ENCODE results near the gene FXYD3. TPM values are rescaled to one million over a fixed set of nuclear protein-coding genes. Genes with fewer than 3 reads are reported as not detected.

FXYD3 gene
- total RNA-seq, 1 donor from 2014 or later = not detected

DNA sequence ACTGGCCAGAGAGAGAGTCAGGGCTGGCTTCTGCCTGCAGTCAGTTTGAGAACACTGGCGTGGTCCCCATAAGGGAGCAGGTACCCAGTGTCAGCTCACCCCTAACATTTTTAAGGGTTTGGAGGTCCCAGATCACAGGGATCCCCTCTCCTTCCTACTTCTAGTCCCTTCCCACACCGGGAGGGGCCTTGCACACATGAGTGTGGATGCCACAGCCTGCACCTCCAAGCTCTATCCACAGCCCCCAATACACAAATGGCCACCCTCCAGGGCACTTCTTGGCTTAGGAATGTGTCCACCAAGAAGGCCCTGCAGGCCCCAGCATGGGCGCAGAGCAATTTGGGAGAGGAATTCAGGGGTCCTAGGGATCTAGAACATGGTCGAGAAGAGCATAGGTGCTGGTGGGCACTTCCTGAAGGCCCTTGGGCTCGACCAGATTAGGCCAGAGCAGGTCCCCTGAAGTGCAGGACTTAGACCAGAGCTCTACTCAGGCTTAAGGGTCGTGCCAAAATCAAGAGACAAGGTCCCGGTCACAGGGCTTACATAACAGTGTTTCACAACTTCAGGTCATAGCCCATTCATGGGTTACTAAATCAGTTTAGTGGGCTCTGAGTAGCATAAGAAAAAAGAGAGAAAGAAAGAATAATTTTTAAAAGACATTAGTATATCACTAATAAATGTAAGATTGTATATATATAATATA lies 54.9 kb downstream of the FXYD3 start:
- peaks cover 14% of the 10 kb centered on the region for H3K36me3 Mint-ChIP-seq (ENCODE audit: unreplicated experiment)
- H3K27ac Mint-ChIP-seq (ENCODE audit: unreplicated experiment) = no peak overlapping the region

DNA sequence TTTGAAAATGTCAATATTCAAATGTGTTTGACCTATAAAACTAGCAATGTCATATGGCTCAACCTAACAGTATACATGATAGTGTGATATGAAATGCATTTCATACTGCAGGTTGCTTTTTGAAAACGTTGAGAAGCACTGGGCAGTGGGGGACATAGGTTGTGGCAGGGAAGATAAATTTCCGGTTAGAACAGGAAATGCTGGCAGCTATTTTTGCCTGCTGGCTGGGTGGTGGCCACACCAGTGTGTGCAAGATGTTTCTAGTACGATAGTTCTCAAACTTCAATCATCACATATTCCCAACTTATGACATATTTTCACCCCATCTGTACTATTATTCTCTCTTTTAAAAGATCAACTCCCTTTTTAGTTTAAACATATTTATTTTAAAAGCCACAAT lies 56.1 kb downstream of the FXYD3 start:
- Mint-ChIP-seq H3K9me3 (ENCODE audit: unreplicated experiment) (peaks cover 2% of the 10 kb centered on the region), H3K4me3 (ENCODE audit: unreplicated experiment) (no peak overlapping the region), H3K36me3 (ENCODE audit: unreplicated experiment) (peaks cover 2% of the 10 kb centered on the region), H3K4me1 (ENCODE audit: low read depth, unreplicated experiment) (no peaks in the 10 kb centered on the region), H3K27ac (ENCODE audit: unreplicated experiment) (no peak overlapping the region), H3K27me3 (ENCODE audit: unreplicated experiment) (peaks cover 3% of the 10 kb centered on the region)
- TF ChIP-seq CTCF (IDR thresholded peaks at IDR 0.05; ENCODE audit: partially characterized antibody, unreplicated experiment) = no peak
- DNase-seq = no peak

More for the DNA sequence above, 54.9 kb downstream of the FXYD3 start:
- no peak for DNase-seq
- peaks cover 3% of the 10 kb centered on the region for H3K27me3 Mint-ChIP-seq (ENCODE audit: unreplicated experiment)
- no peaks in the 10 kb centered on the region for H3K4me1 Mint-ChIP-seq (ENCODE audit: low read depth, unreplicated experiment)
- no peak for TF ChIP-seq CTCF (IDR thresholded peaks at IDR 0.05; ENCODE audit: partially characterized antibody, unreplicated experiment)
- peaks cover 4% of the 10 kb centered on the region for H3K9me3 Mint-ChIP-seq (ENCODE audit: unreplicated experiment)
- H3K4me3 Mint-ChIP-seq (ENCODE audit: unreplicated experiment) = no peak overlapping the region

Other genes with a start within 250 kb of the FXYD3 start
- gene ZNF30, start 188.9 kb upstream of the FXYD3 start, total RNA-seq (ENCODE audit: unreplicated experiment) = 7.4 TPM
- 6.4 TPM for gene ZNF792, start 151.6 kb upstream of the FXYD3 start, total RNA-seq (ENCODE audit: unreplicated experiment)
- gene GRAMD1A, start 115.5 kb upstream of the FXYD3 start, total RNA-seq (ENCODE audit: unreplicated experiment) = 220 TPM
- 12.0 TPM for gene SCN1B, start 85.4 kb upstream of the FXYD3 start, total RNA-seq (ENCODE audit: unreplicated experiment)
- gene HPN, start 74.1 kb upstream of the FXYD3 start, total RNA-seq (ENCODE audit: unreplicated experiment) = 0.29 TPM
- 14.4 TPM for gene LGI4, start 19.2 kb downstream of the FXYD3 start, total RNA-seq (ENCODE audit: unreplicated experiment)
- gene FXYD1, start 23.0 kb downstream of the FXYD3 start, total RNA-seq (ENCODE audit: unreplicated experiment) = not detected
- 22.3 TPM for gene FXYD7, start 27.4 kb downstream of the FXYD3 start, total RNA-seq (ENCODE audit: unreplicated experiment)
- gene FXYD5, start 38.9 kb downstream of the FXYD3 start, total RNA-seq (ENCODE audit: unreplicated experiment) = 5.3 TPM
- gene FAM187B, start 112.9 kb downstream of the FXYD3 start, total RNA-seq (ENCODE audit: unreplicated experiment) = not detected
- gene LSR, start 133.2 kb downstream of the FXYD3 start, total RNA-seq (ENCODE audit: unreplicated experiment) = 5.4 TPM
- 132 TPM for gene USF2, start 153.1 kb downstream of the FXYD3 start, total RNA-seq (ENCODE audit: unreplicated experiment)
- not detected for gene HAMP, start 166.7 kb downstream of the FXYD3 start, total RNA-seq (ENCODE audit: unreplicated experiment)
- not detected for gene MAG, start 176.3 kb downstream of the FXYD3 start, total RNA-seq (ENCODE audit: unreplicated experiment)
- not detected for gene CD22, start 213.4 kb downstream of the FXYD3 start, total RNA-seq (ENCODE audit: unreplicated experiment)
- not detected for gene FFAR1, start 232.1 kb downstream of the FXYD3 start, total RNA-seq (ENCODE audit: unreplicated experiment)
- gene FFAR3, start 242.6 kb downstream of the FXYD3 start, total RNA-seq (ENCODE audit: unreplicated experiment) = not detected